ENCODE data around the gene HOXA3. TPM values are rescaled to one million over a fixed set of nuclear protein-coding genes. Genes with fewer than 3 reads are reported as not detected.

Gene HOXA3
- 10 to 100 TPM; 33.5 to 53.1 (median 39.9) TPM for polyA plus RNA-seq (ENCODE audit: insufficient read depth in 1 of 5, insufficient read length in 5 of 5, low replicate concordance in 1 of 5)
- long read RNA-seq, donor 1, transcript HOXA3-205 (2 exons, 503 nt): major isoform, 6 of 30 reads
- long read RNA-seq, donor 1, partial matches to known transcripts: 22 of 30 reads
- long read RNA-seq, donor 1, other reads (novel, unspliced or antisense): 0 of 30 reads
- long read RNA-seq, donor 2, partial matches to known transcripts: 0 of 1 reads
- long read RNA-seq, donor 2, other reads (novel, unspliced or antisense): 0 of 1 reads
- long read RNA-seq, donor 3, transcript HOXA3-205 (2 exons, 503 nt): major isoform, 5 of 12 reads
- long read RNA-seq, donor 3, partial matches to known transcripts: 7 of 12 reads
- long read RNA-seq, donor 3, other reads (novel, unspliced or antisense): 0 of 12 reads
- long read RNA-seq, donor 4, partial matches to known transcripts: 0 of 5 reads
- long read RNA-seq, donor 4, other reads (novel, unspliced or antisense): 0 of 5 reads
- long read RNA-seq, donor 5, transcript HOXA3-205 (2 exons, 503 nt): major isoform, 6 of 27 reads
- long read RNA-seq, donor 5, partial matches to known transcripts: 5 of 27 reads
- long read RNA-seq, donor 5, other reads (novel, unspliced or antisense): 10 of 27 reads
- long read RNA-seq, donor 6, partial matches to known transcripts: 5 of 9 reads
- long read RNA-seq, donor 6, other reads (novel, unspliced or antisense): 0 of 9 reads
- long read RNA-seq, donor 7, partial matches to known transcripts: 8 of 16 reads
- long read RNA-seq, donor 7, other reads (novel, unspliced or antisense): 6 of 16 reads
- long read RNA-seq, donor 8, partial matches to known transcripts: 0 of 1 reads
- long read RNA-seq, donor 8, other reads (novel, unspliced or antisense): 0 of 1 reads

- DNase-seq: peak in 1 of 2 donors; percentile 75
Measured at GRCh38 chr7:27151931-27152815, at the start of gene HOXA3. HOXA3 (minus strand) TSS chr7:27152583; CDS start chr7:27110640, 41,943 bp downstream.

DNA sequence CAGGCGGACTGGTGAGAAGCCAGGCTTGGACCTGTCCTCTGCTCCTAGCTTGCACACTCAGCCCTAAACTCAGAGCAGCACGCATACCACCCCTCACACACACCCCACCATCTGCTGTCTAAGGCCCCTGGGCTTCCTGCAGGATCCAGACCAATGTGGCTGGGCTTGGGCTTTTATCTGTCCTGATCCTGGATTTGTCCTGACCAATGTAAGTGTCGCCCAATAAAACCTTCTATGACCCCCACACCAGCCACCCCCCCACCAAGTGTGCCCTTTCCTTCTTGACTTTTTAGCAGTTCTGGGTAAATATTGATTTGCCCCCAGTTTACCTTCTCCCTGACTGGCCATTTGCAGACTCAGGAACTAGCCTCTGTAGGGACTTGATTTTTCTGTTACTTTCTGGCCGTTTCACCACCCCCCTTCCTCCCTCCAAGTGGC, 49.2 kb upstream of the HOXA3 start:
- no peak for DNase-seq

DNA sequence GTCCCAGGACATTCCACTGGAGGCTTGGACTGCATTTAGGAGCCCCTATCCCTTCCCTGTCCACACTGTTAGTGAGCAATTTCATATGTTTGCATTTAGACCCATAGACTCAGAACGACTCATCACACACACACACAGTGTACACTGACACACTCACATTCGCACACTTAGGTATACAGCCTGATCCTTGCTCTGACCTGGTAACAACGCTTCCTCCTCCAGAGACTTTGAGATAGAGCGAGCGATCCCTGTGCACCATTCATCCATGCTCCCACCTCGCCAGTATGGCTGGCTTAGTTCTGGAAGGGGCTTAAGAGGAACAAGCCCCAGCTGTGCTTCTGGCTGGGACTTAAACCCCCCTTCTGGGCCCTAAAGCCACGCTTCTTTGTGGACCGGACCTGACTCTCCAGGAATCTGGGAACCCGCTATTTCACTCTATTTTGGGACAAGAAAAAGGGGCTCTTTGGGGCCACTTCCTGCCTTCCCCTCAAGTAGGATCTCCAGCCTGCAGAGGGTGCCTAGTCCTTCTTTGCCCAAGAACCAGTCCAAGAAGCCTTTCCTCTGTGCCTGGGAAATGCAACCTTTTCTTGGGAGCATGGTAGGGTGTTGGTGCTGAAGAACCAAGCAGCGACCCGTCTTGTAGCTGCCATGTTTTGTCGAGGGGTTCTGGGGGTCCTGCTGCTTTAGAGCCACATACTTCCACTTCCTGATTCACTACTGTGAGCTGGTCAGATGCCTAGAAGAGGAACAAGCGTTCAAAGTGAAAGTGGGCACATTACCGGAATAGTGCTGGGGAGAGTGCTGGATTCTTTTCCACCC, 48.6 kb upstream of the HOXA3 start:
- no peak for DNase-seq

DNA sequence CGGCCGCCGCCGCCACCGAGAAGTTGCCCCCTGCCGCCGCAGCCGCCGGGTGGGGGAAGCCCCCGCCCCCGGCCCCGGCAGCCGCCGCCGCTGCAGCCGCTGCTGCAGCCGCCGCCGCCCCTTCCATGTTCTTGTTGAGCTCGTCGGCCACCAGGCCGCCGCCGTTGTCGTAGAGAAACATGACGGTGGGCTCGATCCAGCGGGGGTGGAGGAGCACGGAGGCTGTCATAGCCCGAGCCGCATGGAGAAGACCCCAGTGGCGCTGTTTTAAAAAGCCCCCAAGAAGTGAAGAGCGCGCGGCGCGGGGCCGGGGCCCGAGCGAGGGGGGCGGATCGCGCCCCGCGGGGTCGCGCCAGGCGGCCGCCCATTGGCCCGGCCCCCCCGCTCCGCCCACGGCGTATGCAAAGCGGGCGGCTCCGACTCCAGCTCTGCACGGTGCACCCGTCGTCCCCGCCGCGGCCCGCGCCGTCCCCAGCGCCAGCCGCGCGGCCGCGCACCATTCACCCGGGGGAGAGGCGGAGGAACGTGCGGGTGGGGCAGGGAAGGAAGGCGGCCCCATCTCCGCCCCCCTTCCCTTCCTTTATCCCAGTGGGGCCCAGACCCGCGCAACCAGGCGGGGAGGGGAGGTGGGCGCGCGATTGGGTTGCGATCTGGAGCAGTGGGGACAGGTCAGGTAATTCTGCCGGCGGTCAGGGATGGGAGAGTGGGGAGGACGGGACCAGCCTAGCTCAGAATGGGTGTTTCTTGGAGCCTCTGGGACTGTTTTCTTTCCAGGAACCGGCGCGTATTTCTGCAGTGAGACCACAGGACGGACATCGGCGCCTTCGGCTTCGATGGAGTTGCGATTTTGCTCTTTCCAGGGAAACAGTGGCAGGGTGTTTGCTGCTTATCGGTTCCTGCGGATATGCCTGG, 47.7 kb upstream of the HOXA3 start, which contains the start of gene HOXA13:
TSS of gene HOXA13 (minus strand) at position 243 of the 912 bp plus-strand sequence. CDS start at position 229, 14 bp downstream.
- DNase-seq: no peak

DNA sequence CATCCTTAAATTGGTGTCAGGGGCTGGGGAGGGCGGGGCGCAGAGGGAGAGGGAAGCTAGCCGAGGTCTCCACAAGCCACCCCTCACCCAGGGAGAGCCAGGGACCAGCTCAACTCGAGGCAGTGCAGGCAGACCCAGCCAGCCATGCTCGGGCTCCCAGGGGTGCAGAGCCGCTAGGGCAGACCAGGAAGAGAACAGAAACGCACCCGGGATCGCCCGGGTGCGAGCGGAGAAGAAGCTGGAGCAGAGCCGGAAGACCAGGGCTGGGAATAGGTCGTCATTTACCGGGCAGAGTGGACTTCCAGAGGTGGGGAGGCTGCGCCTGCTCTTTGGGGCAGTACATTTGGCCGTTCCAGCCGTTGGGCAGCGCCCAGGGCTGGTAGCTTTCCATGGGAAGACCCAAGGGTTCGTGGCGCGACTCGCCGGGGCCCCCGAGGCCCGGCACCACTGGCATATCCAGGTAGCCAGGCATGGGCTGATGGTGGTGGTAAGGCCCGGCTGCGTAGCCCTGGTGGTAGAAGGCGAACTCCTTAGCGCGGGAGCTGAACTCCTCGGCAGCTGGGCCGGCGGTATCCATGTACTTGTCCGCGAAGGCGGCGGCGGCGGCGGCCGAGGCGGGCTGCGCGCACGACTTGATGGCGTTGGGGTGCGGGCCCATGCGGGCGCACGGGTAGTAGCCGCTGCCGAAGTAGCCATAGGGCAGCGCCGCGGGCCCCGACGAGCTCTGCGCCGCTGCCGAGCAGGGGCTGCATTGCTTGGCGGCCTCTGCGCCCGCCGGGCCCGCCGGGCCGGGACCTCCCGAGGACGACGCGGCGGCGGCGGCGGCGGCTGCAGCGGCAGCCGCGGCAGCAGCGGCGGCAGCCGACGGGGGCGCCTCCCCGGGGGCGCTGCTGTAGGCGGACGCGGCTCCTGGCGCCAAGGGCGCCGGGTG, 46.8 kb upstream of the HOXA3 start:
- DNase-seq: no peak

DNA sequence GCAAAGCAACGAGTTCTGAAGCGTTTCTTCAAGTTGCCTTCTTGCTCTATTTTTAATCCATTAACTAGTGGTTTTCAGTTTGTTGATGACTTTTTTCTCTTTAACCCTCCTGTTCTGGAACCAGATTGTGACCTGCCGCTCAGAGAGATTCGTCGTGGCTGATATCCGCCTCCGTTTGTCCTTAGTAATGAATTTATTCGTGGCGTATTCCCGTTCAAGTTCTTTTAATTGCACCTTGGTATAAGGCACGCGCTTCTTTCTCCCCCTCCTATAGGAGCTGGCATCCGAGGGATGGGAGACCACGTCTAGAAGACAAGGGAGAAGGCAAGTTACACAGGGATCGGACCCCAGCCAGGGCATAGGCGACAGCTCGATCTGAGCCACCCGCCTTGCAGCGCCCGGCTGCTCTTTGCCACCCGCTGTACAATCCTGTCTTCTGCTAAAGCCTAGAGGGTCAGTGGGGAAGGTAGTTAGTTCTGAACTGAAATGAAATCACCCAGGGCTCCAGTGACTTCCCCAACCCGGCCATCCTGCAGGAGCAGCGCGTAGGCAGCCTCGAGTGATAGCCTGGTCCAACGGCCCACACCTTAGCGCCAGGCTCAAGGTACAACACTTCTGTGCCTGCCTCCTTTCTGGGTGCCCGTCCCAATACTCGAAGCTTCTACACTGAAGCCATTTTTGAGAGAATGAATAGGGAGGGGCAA, 45.9 kb upstream of the HOXA3 start:
- DNase-seq: no peak

DNA sequence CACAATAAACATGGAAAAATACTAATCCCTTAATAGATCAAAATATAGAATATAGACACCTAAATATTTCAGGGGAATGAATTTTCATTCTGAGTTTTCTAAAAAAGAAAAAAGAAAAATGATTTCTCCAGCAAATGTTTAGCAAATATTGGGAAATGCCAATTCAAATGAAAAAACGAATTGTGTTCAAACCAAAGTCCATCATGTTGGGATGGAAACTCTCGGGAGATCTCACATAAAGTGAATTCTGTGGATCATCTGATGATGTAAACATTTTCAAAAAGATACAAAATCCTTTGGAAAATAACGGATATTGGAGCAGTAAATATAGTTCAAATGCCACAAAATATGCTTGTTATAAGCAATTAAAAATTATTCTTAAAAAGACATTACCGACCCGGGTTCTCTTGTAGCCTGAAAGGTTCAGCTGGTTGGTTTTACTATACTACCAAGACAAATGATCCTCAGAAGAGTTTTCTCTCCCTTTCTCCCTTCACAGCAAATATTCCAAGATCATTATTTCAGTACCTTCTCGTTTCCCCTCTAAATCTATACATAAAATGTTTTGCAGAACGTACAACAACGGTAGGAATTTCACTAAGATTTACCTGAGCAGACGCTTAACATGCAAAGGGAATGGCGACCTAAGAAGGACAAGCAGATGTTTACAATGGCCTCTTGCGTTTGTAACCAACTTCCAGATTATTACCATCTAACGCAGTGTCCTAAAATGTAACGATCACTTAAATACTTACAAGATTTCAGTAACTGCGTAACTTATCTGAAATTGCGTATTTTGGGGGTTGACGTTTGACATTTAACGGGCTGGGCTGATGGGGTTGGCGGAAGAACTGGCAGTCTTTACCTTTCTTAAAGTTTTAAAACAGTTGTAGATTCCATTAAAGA, 45.0 kb upstream of the HOXA3 start:
- no peak for DNase-seq

GRCh38 chr7:27196287-27196767, 43.9 kb upstream of the HOXA3 start:
- peak; percentile 59 to 76 for DNase-seq

- DNase-seq: no peak
Measured at GRCh38 chr7:27194686-27195379, 42.5 kb upstream of the HOXA3 start.

- DNase-seq: no peak
Measured at GRCh38 chr7:27194002-27194352, 41.6 kb upstream of the HOXA3 start.

DNA sequence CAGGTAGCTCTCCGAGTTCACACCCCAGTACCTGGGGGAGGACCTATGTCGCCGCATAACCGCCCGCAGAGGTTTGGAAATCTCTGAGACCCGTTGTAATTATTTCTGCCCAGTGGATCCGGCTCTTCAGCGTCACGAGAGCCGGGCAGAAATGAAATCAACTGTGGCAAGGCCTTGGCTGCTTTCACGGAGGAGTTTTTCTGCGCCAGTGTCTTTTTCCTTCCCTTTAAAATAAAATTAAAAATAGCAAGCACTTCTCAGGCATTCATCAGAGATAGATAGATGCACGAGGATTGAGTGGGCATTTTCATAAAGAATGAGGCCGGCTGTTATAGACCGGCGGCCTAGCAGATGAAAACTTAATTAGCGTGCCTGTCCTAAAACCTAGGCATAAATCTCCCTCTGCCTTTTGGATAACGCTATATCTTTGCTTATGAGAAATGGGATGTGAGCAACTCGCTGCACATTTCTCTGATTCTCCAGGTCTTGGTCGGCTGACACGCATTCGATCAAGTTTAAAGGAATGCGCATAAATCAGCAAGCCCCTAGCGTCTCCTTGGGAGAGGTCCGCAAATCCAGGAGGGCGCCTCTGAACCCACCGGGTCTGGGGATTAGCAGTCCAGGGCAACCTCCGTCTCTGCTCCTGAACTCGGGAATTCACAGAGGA, 41.1 kb upstream of the HOXA3 start:
- DNase-seq: no peak

GRCh38 chr7:27192546-27193334, 40.4 kb upstream of the HOXA3 start:
- no peak for DNase-seq

DNA sequence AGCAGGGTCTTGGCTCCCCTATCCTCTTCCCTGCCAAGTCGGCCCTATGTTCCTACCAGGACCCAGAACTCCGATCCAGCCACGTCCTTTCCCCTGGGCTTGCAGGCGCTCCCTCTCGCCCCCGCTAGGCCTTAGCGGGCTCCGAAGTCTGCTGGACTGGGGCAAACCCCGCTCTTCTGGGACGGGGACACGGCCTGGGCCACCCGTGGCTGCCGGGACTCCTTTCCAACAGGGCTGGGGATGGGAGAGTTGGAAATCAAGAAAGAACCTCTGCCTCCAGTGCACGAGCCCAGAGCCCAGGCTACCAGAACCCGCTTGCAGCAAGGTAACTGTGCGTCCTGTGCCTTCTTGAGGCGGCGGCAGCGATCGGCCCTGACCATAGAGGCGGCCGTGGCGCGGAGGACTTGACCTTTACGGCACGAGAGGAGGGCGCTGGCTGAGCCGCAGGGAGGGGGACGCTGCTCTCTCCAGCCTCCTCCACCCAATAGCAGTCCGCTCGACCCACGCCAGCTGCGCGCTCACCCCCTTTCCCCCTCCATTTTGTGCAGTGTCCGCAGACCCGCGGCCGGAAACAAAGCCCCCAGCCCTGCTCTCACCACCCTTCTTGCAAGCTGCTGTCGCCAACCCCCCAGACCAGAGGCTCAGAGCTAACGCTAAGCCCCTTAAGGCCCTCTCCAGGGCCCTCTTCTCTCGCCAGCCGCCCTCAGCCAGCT, 39.6 kb upstream of the HOXA3 start:
- DNase-seq: no peak
